Measurements from ENCODE around the gene GAK.

The GAK gene

DNA sequence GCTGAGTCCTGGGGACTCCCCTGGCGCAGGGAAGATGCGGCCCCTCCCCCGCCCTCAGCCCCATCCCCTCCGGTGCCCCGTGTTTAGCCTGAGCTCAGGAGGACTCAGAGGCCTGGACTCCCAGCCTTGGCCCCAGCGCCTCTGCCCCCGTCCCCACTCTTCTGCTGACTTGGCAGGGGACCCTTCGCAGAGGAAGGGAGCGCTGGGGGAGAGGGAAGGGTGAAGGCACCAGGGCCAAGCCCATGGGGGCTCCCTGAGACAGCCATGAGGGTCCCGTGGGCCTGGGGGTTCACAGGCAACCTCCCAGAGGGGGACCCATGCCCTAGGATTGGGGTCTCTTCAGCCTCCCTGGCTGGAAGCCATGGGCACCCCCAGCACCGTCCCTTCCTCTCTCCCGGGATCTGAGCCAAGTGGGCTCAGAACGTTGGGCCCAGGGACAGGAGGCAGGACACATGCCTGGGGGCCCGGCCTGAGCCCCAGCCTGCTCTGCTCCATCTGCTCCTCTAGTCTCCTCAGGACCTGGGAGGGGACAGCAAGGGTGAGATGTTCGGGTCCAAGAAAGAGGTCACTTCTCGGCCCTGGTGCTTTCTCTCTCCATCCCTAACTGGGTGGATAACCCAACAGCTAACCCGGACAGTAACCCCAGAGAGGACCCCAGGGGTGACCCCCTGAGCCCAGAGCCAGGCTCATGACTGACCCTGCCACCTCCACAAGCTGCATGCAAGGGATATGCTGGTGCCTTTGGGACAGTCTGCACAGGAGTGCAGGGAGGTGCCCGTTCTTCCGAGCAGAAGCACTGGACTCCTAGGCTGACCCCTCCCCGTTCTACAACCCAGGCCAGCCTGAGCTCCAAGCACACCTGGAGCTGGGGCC lies 104.7 kb downstream of the GAK start:
- DNase-seq: no peak

DNA sequence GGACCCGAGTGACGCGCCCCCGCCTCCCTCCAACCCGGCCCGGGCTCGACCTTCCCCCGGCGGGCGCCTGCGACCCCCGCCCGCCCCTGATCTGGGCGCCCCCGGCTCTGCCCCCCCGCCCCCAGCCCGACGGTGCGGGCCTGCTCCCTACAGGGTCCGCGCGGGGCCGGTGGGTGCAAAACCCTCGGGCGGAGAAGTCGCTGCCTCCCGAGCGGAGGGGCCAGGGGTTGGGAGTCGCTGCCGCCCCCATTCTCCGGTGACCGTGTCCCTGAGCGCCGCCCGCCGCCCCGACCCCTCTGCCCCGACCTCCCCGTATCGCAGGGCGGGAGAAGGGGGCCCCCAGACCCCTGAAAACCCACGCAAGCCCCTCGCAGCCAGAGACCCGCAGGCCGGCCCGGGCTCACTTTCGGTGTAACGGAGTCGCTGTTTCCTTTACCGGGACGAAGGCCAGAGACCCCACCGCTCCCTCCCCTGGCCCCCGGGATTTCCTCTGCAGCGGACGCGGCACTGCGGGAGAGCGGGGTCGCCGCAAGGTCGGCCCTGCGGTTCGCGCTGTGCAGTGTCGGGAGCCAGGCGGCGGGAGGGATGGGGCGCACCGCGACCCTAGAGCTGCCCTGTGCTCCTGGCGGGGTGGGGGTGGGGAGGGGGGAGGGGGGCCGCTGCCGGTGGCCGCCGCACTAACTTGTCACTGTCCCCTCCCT lies 105.5 kb downstream of the GAK start:
- DNase-seq: peak; percentile 25

DNA sequence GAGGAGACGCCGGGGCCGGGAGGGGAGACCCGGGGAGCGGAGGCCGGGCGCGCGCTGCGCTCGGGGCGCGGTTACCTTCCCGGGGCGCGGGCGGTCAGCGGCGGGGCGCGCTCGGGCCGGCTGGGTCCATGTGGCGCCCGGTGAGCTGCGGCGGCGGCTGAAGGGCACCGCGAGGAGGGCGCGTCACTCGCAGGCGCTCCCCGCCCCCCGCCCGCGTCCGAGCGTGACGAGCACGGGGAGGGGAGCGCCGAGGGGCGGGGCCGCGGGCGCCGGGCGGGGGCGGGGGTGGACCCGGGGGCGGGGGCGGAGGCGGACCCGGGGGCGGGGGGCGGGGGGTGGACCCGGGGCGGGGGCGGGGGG lies 106.2 kb downstream of the GAK start, which contains the start of gene CPLX1:
TSS of gene CPLX1 (minus strand) at position 159 of the 360 bp plus-strand sequence. CDS start 1,607 bp downstream, outside the sequence.
- peak; percentile 81 for DNase-seq

DNA sequence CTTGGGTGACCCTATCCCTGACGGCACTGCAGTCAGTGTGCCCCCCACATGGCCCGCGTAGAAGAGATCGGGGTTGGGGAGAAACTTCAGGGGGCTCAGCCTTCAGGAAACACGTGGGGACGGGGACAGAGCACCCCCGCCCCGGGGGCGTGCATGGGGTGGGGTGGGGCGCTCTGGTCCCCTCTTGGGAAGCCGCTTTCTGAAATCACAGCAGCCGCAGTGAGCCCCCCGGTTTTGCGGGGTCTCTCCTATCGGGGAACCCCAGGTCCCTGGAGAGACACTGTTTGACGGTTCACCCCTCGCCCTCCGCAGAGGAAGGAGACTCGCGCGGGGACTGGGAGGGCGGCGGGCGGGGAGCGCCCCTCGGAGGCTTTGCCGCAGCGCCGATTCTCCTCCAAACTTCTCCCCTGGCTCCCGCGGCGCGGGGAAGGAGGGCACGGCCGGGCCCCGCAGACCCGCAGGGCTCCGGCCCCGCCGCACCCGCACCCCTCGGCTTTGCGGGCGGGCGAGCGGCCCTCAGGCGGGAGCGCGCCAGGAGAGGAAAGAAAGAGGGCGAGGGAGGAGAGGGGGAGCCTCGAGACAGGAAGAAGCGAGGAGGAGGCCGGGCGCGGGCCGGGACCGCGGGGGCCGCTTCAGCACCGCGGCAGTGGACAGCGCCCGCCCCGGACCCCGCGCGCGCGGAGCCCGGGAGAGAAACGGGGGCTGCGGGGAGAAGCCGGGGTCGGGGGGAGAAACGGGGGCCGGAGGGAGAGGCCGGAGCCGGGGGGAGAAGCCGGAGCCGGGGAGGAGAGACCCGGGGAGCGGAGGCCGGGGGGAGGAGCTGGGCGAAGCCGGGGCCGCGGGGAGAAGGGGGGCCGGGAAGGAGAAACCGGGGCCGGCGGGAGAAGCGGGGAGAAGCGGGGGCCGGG lies 106.8 kb downstream of the GAK start:
- DNase-seq: peak; percentile 56

DNA sequence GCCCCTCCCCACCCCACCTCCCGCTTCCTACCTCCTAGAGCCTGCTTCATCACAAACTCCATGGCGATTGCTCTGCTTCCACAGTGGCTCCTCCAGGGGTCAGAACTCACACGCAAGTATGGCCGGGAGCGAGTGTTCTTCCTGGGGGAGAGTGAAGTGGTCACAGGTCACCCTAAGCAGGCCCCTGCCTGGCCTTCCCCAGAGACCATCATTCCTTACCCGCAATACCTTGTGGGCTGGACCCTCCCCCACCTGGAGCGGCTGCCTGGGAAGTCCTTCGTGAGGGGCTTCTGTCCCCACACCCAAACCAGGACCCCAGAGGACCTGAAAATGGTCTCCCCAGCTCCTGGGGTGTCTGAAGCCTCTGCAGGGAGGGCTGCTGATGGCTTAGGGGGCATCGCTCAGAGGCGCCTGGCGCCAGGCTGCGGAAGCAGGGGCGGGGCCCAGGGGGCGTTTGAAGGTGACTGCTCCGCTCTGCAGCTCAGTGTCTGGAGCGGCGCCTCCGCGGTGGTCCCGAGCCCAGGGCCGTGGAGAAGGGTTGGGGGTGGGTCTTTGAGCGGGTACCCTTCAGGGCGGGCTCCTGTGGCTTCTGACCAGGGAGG lies 107.6 kb downstream of the GAK start:
- no peak for DNase-seq

DNA sequence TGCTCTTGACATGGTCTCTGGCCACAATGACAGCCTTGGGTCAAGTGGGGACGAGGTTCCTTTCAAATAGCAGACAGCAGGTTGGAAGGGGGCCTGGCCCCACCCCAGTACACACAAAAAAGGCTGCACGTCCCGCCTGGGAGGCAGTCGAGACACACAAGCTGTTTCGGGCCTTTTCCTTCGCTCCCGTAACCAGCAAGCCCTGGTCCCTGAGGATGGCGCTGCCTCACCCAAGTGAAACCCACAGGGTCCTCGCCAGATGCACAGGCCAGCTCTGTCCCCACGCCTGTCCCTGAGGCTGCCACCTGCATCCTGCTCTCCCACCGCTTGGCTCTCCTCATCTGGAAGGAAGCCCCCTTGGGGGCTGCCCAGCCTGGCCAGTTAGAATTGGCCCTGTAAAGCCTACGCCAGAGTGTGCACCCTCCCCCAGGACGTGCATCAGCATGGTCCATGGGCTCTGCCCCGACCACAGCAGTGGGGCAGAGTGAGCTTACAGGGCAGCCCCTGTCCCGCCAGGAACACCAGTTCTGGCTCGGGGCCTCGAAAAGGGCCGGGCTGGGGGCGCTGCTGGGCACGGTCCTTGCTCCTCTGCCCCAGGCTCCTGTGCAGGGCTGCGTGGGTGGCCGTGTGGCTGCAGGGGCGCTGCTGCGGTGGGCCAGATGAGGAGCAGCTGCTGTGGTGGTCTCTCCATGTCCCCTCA lies 108.2 kb downstream of the GAK start:
- no peak for DNase-seq

DNA sequence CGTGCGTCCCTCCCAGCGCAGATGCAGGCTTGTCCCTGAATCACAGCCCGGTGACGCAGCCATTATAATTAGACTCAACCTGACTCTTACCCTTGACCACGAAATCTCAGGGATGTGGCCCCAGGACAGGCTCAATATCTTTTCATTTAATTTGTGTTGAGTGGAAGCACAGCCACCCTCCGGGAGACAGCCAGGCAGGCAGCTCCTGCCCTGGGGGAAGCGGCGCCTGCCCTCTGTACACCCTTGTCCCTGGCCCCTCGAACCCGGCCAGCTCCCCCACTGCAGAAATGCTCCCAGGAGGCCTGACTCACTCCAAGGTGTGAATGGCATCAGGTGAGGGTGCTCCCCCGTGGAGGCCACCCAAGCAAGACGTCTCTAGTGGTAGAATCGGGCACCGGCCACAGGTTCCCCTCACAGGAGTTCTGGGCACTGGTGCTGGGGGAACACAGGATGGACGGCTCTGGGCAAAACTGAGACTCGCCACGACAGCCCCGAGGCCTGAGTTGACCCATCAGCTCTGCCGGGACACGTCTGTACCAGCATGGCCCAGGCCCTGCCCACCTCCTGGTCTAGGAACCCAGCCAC lies 108.8 kb downstream of the GAK start:
- no peak for DNase-seq

DNA sequence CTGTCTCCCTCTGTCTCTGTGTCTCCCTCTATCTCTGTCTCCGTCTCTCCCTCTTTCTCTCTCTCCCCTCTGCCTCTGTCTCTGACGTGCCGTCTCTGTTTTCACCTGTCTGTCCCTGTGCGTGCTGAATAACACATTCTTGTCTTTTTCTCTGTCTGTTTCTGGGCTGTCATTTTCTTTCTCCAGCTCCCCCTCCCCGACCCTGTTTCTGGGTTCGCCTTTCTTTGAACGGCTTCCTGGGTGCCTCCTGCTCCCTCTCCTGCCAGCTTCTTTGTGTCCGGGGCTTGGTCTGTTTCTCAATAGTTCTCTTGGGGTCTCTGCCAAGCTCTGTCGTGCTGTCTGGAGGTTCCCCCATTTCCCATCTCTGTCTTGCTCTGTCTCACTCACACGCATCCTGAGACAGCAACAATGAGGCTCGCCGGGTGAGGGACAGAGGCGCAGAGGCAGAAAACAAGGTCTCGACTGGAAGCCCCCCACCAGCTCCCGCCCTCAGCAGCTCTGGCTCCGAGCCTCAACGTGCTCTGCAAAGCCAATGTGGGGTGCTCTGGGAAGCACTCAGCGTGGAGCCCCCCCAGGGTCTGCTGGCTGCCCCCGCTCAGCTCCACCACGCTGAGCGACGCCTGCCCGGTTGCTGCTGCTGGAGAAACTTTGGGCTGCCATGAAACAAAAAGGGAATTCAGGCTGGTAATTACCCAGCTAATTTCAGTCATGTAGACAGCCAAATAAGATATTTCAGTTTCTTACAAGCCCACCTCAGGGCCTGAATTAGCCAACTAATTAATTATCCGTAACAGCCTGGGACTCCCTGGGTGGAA lies 109.5 kb downstream of the GAK start:
- DNase-seq: no peak

DNA sequence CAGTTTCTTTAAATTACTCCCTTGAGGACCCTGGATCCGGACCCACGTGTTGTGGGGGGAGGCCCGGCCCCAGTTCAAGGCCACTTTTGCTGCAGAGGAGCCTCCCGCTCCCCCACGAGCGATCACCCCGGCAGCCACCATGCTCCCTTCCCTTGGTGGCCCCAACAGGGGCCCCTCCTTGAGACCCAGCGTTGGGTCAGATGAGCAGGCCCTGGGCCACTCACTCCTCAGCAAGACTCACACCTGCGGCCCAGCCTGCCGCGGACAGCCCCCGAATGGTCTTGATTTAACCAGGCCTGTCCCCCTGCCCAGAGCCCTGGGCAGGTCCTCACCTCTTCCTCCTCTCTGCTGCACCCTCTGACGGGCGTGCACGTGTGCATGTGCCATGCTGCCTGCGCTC lies 110.5 kb downstream of the GAK start:
- DNase-seq: no peak

DNA sequence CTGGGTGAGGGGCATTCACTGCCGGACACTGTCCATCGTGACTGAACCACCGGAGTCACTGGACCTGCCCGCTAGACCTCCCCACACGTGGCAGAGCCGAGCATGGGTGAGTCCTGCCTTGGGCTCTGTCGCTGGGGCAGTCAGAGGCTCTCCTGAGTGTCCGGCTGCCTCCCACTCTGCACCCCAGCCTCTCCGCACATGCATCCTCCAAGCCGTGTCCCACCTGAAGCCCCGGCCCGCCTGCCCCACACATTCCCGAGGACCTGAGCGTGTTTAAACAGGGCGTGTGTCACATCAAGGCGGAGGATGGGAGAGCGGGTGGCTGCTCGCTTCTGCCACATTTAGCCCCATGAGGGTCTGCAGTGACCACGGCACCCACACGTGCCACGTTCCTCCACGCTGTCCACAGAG lies 110.9 kb downstream of the GAK start:
- DNase-seq: no peak

DNA sequence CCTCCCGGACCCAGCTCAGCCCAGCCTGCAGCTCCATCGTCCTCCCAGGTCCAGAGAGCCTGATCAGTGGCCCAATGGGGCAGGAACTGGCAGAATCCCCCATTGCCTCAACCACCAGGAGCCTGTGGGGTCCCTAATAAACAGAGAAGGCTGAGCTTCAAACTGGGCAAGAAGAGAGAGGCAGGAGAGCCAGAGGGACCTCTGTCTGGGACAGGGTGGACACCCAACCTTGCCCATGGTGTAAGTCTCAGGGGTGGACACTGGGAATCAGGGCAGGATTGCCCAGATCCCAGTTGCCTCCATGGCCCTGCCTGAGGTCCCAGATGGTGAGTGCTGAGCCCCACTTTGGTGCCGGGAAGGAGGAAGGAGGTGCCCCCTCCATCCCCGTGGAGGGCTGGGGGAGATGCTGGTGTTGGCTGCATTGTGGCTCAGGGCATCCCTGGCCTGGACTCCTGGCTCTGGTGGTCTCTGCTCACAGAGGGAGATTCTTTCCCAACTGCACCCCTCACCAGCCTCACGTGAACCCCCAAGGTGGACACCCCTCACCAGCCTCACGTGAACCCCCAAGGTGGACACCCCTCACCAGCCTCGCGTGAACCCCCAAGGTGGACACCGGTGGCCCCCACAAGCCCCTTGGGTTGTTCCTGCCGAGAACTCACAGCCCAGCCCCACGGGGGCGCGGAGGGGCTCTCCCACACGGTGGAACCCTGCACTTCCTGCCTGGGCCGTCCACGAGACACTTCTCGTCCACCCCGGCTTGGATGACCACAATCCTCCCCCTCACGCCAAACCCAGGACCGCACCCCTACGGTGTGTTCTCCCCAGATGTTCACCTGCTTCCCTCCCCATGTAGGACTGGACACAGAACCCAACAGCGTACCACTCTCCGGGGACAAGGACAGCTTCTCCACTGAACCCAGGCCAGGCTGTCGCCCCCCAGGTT lies 111.6 kb downstream of the GAK start:
- DNase-seq: no peak

DNA sequence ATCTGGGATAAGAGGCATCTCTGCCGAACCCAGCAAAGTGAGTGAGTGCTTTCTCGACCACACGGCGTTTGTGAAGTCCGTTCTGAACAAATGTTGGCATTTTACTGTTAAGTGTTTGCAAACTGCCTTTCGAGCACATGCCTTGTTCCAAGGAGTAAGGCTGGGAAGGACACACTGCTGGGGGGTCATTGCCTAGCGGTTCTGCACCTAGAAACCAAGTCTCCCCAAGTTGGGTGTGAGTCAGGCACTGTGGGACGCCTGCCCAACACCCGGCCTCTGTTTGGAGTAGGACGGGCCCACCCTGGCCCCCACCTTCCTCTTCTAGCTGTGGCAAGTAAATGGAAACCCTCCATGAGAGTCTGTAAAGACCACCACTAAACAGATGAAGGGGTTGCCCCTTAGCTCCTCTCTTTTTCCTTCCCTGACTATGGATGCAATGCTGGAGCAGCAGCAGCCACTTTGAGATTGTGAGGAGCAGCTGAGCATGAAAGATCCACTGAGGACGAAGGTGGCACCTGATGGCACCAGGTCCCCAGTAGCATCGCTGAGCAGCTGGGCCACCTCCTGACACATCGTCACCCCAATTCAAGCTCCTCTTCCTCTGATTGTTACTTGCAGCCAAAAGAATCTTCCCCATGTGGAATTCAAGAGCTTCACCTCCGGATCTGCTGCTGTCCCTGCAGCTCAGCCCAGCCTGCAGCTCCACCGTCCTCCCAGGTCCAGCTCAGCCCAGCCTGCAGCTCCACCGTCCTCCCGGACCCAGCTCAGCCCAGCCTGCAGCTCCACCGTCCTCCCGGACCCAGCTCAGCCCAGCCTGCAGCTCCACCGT lies 112.5 kb downstream of the GAK start:
- DNase-seq: no peak

DNA sequence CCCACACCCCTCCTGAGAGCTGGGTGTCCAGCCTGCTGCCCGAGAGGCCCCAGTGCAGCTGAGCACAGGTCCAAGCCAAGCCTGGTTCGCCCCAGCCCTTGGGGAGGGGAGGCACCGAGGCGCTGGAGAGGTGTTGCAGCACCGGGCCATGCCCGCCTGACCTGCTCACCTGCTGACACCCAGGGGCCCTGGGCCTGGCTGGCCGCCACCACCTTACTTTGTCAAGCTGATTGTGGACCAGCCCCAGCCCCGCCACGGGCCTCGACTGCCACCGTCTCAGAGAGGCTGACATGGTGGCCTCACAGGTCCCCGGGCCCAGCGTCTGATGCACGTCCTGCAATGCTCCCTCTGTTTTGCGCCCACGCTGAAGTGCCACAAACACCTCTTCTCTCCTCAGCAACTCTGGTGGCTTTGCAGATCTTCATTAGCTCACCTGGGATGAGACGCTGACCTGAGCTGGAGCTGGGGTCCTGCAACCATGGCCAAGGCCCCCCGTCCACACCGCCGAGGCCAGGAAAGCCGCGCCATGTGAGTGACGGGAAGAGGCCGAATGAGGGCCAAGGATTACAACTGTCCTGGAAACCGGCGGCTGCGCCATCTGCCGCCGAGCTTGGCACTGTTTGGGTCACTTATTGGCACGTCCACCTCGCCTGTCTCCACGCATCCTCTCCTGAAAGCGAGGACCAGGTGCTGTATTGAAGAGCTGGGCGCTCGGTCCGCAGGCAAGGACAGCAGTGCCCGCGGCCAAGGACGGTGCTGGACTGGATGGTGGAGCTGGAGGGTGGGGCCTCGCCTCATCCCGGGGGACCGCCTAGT lies 113.8 kb downstream of the GAK start:
- DNase-seq: no peak

DNA sequence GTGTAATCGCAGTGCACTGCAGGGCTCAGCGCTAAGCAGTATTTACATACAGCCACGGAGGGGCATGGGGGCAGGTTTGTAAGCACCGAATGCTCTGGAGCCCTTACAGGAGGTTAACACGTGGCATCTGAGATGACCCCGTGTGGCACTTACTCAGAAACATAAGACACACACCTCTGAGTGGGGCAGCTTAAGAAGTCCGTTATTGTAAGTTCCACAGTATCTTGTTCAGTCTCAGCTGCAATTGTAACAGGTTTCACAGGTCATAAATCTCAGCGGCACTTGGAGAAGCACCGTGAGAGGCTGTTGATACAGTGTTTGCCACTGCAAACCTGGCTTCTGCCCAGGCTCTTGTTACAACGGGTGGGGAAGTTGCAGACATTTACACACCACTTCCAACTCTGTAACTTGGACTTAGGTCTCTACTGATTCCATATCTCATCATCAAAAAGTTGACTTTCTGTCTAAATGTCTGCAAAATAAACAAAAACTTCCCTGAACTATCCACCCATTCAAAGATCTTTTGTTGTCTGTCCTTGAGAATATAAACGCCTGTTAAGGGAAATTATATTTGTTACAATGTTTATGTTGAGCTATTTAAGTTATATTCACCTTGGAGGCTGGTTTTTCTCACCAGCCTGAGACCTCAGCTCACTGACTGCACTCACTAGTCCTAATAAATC lies 116.5 kb downstream of the GAK start:
- DNase-seq: peak; percentile 19

DNA sequence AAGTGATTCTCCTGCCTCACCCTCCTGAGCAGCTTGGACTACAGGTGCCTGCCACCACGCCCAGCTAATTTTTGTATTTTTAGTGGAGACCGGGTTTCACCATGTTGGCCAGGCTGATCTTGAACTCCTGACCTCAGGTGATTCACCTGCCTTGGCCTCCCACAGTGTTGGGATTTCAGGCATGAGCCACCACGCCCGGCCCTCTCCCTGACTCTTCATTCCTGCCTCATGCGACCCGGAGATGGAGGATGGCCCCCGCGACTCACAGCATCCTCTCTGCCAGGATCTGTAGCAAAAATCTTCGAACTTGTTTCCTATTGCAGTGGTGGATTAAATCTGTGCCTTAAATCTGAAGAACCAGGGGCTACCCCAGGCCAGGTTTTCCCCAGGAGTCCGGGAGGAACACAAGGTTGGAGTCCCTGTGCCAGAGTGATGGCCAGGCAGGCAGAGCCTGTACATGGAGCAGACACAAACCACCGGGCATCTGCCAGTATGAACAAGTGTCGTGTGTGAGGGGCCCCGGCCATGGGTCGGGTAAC lies 117.7 kb downstream of the GAK start:
- no peak for DNase-seq

DNA sequence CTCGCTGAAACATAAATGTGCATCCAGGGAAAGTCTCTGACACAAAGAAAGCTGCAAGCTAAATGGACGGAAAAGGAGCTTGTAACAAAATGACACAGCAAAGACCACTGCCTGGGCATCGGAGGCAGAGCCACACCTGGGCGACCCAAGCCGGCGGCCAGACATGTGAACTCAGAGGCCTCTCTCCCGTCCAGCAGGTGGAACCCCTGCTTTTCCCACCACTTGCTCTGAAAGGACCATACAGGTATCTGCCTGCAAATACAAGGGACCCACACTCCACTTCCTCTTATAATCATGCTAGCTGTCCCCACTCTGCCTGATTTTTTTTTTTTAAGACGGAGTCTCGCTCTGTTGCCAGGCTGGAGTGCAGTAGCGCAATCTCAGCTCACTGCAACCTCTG lies 118.2 kb downstream of the GAK start:
- no peak for DNase-seq

Data from NCI-H69 (cell line).